Fibroblast of lung (primary cell): ENCODE measurements around the gene GOT1. TPM values are rescaled to one million over a fixed set of nuclear protein-coding genes. Genes with fewer than 3 reads are reported as not detected.

Experiments
- DNase-seq, 2 donors: peaks; one replicate each; pipeline versions ENCODE4 v3.0.0 to v3.0.0-alpha.2; 2010; ENCODE audit warnings: low read depth in 2 of 2
- H2AFZ ChIP-seq: 2 replicates; pipeline ENCODE4 v1.5.1; 2012; ENCODE audit warnings: low read length, control low read depth, inconsistent platforms
- H3K27ac ChIP-seq: 2 replicates; pipeline ENCODE4 v1.5.1; 2011; ENCODE audit warnings: low read length, control low read depth; ENCODE audit not compliant: insufficient read depth
- H3K27me3 ChIP-seq: 2 replicates; pipeline ENCODE4 v1.5.1; 2011; ENCODE audit warnings: mild to moderate bottlenecking, low read length; ENCODE audit not compliant: control insufficient read depth, insufficient read depth
- H3K36me3 ChIP-seq: 2 replicates; pipeline ENCODE4 v1.5.1; 2011; ENCODE audit warnings: low read length; ENCODE audit not compliant: control insufficient read depth, insufficient read depth
- H3K4me1 ChIP-seq: 2 replicates; pipeline ENCODE4 v1.5.1; 2011; ENCODE audit warnings: low read length; ENCODE audit not compliant: control insufficient read depth, insufficient read depth; ENCODE audit errors: extremely low read depth
- H3K4me2 ChIP-seq: 2 replicates; pipeline ENCODE4 v1.5.1; 2011; ENCODE audit warnings: low read length, control low read depth; ENCODE audit not compliant: insufficient read depth; ENCODE audit errors: extremely low read depth
- H3K4me3 ChIP-seq, 4 experiments: fragments of 200-600 bp in 1 of 4; sonication (generic) in 1 of 4; replicated peaks in 1 of 4; 2 replicates each; pipeline ENCODE4 v1.5.1; 2011 to 2016; ENCODE audit warnings: low read length in 4 of 4, low read depth in 3 of 4, mild to moderate bottlenecking in 3 of 4, control low read depth in 2 of 4, inconsistent platforms in 1 of 4, mixed read lengths in 1 of 4; ENCODE audit not compliant: insufficient read depth in 1 of 4; ENCODE audit errors: control extremely low read depth in 1 of 4
- H3K79me2 ChIP-seq: 2 replicates; pipeline ENCODE4 v1.5.1; 2012; ENCODE audit warnings: mild to moderate bottlenecking, low read length, inconsistent platforms; ENCODE audit not compliant: control insufficient read depth, insufficient read depth
- H3K9ac ChIP-seq: 2 replicates; pipeline ENCODE4 v1.5.1; 2011; ENCODE audit warnings: mild to moderate bottlenecking, low read length, control low read depth; ENCODE audit not compliant: insufficient read depth
- H3K9me3 ChIP-seq: 2 replicates; pipeline ENCODE4 v1.5.1; 2012; ENCODE audit warnings: low read depth, low read length; ENCODE audit not compliant: control insufficient read depth, insufficient read depth
- H4K20me1 ChIP-seq: 2 replicates; pipeline ENCODE4 v1.5.1; 2011; ENCODE audit warnings: low read length; ENCODE audit not compliant: control insufficient read depth, insufficient read depth; ENCODE audit errors: extremely low read depth
- EZH2 ChIP-seq: IDR thresholded peaks from 2 replicates; pipeline ENCODE4 v1.5.1; 2012; ENCODE audit warnings: low read length, control low read depth, mild to moderate bottlenecking; ENCODE audit errors: missing control alignments
- polyA plus RNA-seq, 2 donors: library from polyadenylated mRNA; depleted of rRNA in 1 of 2; stranded (reverse) in 1 of 2; unstranded in 1 of 2; fragments of >200 nt; gene quantifications; 2 replicates each; pipeline ENCODE4 v1.2.1, GENCODE V29; 2011 to 2012; ENCODE audit warnings: missing spikeins in 1 of 2
- total RNA-seq: library from RNA; depleted of rRNA; stranded (reverse); fragments of >200 nt; gene quantifications from 2 replicates; pipeline ENCODE4 v1.2.1, GENCODE V29; 2014
- TF ChIP-seq, protein P1 (sequence below), 2 donors: IDR thresholded peaks in 1 of 2; conservative IDR thresholded peaks in 1 of 2; 1 replicate in 1 of 2; 2 replicates in 1 of 2; pipeline ENCODE4 v1.5.1; 2011 to 2012; ENCODE audit warnings: low read length in 2 of 2, control low read depth in 1 of 2, inconsistent platforms in 1 of 2, low read depth in 1 of 2, mild to moderate bottlenecking in 1 of 2

GOT1 gene
- total and polyA plus RNA-seq, 2 donors (not counting 1 experiment from before 2014, with no cell fraction given) = 20.8 to 52.2 TPM

DNA sequence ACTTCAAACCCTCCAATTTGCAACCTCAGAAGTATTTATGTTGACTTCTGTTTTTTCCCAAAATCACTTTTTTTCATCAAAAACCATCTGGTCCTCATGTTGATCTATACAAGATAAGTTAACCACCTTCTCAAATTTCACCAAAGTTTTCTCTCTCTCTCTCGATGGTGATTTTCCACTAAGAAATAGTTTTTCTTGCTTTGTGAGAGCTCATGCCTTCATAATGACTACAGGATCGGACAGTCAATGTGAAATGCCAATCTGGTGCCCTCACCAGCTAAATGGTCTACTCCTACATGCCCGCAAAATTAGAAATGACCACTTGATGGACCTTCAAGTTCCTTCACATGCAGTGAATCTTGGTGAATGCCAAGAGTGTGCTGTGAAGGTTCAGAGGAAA is 60.9 kb downstream of the GOT1 start:
- no peaks in the 10 kb centered on the region for H4K20me1 ChIP-seq
- no peak overlapping the region for H3K9ac ChIP-seq
- TF ChIP-seq, protein P1, sequence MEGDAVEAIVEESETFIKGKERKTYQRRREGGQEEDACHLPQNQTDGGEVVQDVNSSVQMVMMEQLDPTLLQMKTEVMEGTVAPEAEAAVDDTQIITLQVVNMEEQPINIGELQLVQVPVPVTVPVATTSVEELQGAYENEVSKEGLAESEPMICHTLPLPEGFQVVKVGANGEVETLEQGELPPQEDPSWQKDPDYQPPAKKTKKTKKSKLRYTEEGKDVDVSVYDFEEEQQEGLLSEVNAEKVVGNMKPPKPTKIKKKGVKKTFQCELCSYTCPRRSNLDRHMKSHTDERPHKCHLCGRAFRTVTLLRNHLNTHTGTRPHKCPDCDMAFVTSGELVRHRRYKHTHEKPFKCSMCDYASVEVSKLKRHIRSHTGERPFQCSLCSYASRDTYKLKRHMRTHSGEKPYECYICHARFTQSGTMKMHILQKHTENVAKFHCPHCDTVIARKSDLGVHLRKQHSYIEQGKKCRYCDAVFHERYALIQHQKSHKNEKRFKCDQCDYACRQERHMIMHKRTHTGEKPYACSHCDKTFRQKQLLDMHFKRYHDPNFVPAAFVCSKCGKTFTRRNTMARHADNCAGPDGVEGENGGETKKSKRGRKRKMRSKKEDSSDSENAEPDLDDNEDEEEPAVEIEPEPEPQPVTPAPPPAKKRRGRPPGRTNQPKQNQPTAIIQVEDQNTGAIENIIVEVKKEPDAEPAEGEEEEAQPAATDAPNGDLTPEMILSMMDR (conservative IDR thresholded peaks at IDR 0.05 in 1 of 2, IDR thresholded peaks at IDR 0.05 in 1 of 2; ENCODE audit: low read depth in 1 of 2, low read length in 2 of 2) = no peak
- TF ChIP-seq EZH2 = no peak
- no peaks in the 10 kb centered on the region for H3K79me2 ChIP-seq
- H3K9me3 ChIP-seq = no peaks in the 10 kb centered on the region
- DNase-seq = peak in 1 of 2 donors; percentile 49
- no peak overlapping the region for H3K27ac ChIP-seq
- H3K36me3 ChIP-seq = no peaks in the 10 kb centered on the region
- no peaks in the 10 kb centered on the region for H3K4me1 ChIP-seq
- no peak overlapping the region for H3K4me2 ChIP-seq
- no peaks in the 10 kb centered on the region for H3K27me3 ChIP-seq
- H3K4me3 ChIP-seq = no peak overlapping the region
- H2AFZ ChIP-seq = no peak overlapping the region

DNA sequence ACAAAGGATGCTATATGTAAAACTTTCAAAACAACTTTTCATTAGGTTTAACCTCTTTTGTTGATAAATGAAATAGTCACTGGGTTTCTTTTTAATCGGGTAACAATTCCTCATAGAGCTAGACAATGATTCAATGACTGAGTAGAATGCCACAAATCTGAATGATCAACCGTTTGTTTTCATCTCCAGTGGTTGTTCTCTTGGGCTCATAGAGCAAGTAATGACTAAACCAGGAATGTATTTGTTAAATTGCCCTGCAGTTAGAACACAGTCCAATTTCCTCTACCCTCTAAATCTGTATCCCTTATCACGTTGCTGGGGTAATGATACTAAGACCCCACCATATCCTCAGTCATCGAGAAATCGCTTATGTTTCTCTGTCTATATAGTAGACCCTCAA is 61.3 kb downstream of the GOT1 start:
- Histone ChIP-seq H3K9me3 (no peaks in the 10 kb centered on the region), H3K27ac (no peak overlapping the region), H3K4me3 (no peak overlapping the region), H3K9ac (no peak overlapping the region), H4K20me1 (no peaks in the 10 kb centered on the region), H3K79me2 (no peaks in the 10 kb centered on the region), H2AFZ (no peak overlapping the region), H3K27me3 (no peaks in the 10 kb centered on the region), H3K36me3 (no peaks in the 10 kb centered on the region), H3K4me1 (no peaks in the 10 kb centered on the region), H3K4me2 (no peak overlapping the region)
- TF ChIP-seq EZH2 = no peak
- TF ChIP-seq, protein P1 (conservative IDR thresholded peaks at IDR 0.05 in 1 of 2, IDR thresholded peaks at IDR 0.05 in 1 of 2; ENCODE audit: low read depth in 1 of 2, low read length in 2 of 2) = no peak
- peak in 1 of 2 donors; percentile 32 for DNase-seq

DNA sequence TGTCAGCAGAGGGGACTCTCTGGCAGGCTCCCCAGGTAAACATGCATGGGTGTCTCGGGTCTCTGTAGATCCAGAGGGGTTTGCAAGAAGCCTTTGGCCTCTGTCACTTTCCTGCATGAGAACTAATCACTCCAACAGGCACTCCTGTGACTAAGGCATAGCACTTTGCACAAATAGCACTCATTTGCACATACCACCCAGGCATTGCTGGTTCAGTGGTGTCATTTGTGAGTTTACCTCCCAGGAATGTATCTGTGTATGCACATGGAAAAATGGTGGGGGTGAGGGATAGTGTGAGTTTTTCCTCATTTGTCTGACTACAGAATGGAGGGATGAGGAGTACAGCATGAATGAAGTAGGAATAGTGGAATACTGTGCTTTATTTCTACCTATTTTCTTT is 61.8 kb downstream of the GOT1 start:
- Histone ChIP-seq H3K9ac (no peak overlapping the region), H3K4me2 (no peak overlapping the region), H3K27me3 (no peaks in the 10 kb centered on the region), H3K36me3 (no peaks in the 10 kb centered on the region), H3K4me3 (no peak overlapping the region), H3K79me2 (no peaks in the 10 kb centered on the region), H3K4me1 (no peaks in the 10 kb centered on the region), H2AFZ (no peak overlapping the region), H4K20me1 (no peaks in the 10 kb centered on the region), H3K27ac (no peak overlapping the region), H3K9me3 (no peaks in the 10 kb centered on the region)
- peak in 1 of 2 donors; percentile 62 for DNase-seq
- TF ChIP-seq, protein P1 (conservative IDR thresholded peaks at IDR 0.05 in 1 of 2, IDR thresholded peaks at IDR 0.05 in 1 of 2; ENCODE audit: low read depth in 1 of 2, low read length in 2 of 2) = no peak
- no peak for TF ChIP-seq EZH2
